Activated CD4-positive, alpha-beta memory T cell treated with anti-CD3 and anti-CD28 coated beads, Interleukin-2, amount 10 ng/mL, durations not matched to agents 7 days and 5 days (primary cell): ENCODE data around the gene MYO5B. TPM values are rescaled to one million over a fixed set of nuclear protein-coding genes. Genes with fewer than 3 reads are reported as not detected.

Experiments
- CTCF ChIA-PET: fragments of 350-600 bp; sonication (Branson Sonifier 250); formaldehyde crosslinking; loops from one replicate; lab custom pipeline; 2021; ENCODE audit warnings: antibody characterized with exemption, inconsistent platforms; lab: Charles Lee
- POLR2A ChIA-PET: fragments of 350-600 bp; sonication (Branson Sonifier 250); formaldehyde crosslinking; loops from one replicate; lab custom pipeline; 2021; ENCODE audit warnings: antibody characterized with exemption; lab: Charles Lee
- DNase-seq: peaks from one replicate; pipeline ENCODE4 v3.0.0-alpha.2; 2020
- H3K27ac Mint-ChIP-seq: one replicate; pipeline ENCODE4 v1.8.0; 2021; ENCODE audit warnings: mild to moderate bottlenecking, mixed read lengths
- H3K27me3 Mint-ChIP-seq: one replicate; pipeline ENCODE4 v1.8.0; 2021; ENCODE audit warnings: mixed read lengths
- H3K36me3 Mint-ChIP-seq: one replicate; pipeline ENCODE4 v1.8.0; 2021; ENCODE audit warnings: low read depth, mixed read lengths
- H3K4me1 Mint-ChIP-seq: one replicate; pipeline ENCODE4 v1.8.0; 2021; ENCODE audit warnings: mixed read lengths
- H3K4me3 Mint-ChIP-seq: one replicate; pipeline ENCODE4 v1.8.0; 2021; ENCODE audit warnings: mild to moderate bottlenecking, mixed read lengths
- H3K9me3 Mint-ChIP-seq: one replicate; pipeline ENCODE4 v1.8.0; 2021; ENCODE audit warnings: mixed read lengths
- total RNA-seq, 2 experiments: library from RNA; stranded (reverse); gene quantifications; one replicate each; pipeline ENCODE4 v1.2.3, GENCODE V29; 2021

The MYO5B gene
- total RNA-seq, 2 experiments from 2014 or later, result not detected

- ChIA-PET CTCF (no interaction called here), POLR2A (no interaction called here)
- no peaks in the 10 kb centered on the region for H3K4me1 Mint-ChIP-seq
- H3K27me3 Mint-ChIP-seq, result peaks cover 42% of the 10 kb centered on the region
- H3K4me3 Mint-ChIP-seq, result no peak overlapping the region
- no peaks in the 10 kb centered on the region for H3K36me3 Mint-ChIP-seq
- DNase-seq, result no peak
- H3K9me3 Mint-ChIP-seq, result no peaks in the 10 kb centered on the region
- no peak overlapping the region for H3K27ac Mint-ChIP-seq
Observed at GRCh38 chr18:50181590-50181989, 13.4 kb downstream of the MYO5B start.

- Mint-ChIP-seq H3K27me3 (peaks cover 54% of the 10 kb centered on the region), H3K9me3 (no peaks in the 10 kb centered on the region), H3K4me3 (no peak overlapping the region), H3K27ac (no peak overlapping the region), H3K36me3 (no peaks in the 10 kb centered on the region), H3K4me1 (no peaks in the 10 kb centered on the region)
- ChIA-PET POLR2A (no interaction called here), CTCF (no interaction called here)
- no peak for DNase-seq
Observed at GRCh38 chr18:50179465-50179864, 15.5 kb downstream of the MYO5B start.

- H3K4me1 Mint-ChIP-seq, result no peaks in the 10 kb centered on the region
- no peak overlapping the region for H3K4me3 Mint-ChIP-seq
- no peaks in the 10 kb centered on the region for H3K9me3 Mint-ChIP-seq
- CTCF ChIA-PET, result interaction anchor here (0.8 kb wide), 1 partner anchor 180 kb away, joined by 4 read pairs; no protein-coding TSS in a partner anchor
- H3K27ac Mint-ChIP-seq, result no peak overlapping the region
- DNase-seq, result no peak
- POLR2A ChIA-PET, result no interaction called here
- no peaks in the 10 kb centered on the region for H3K36me3 Mint-ChIP-seq
- peaks cover 49% of the 10 kb centered on the region for H3K27me3 Mint-ChIP-seq
Observed at GRCh38 chr18:50177294-50177992, 17.5 kb downstream of the MYO5B start.

- H3K4me1 Mint-ChIP-seq, result no peaks in the 10 kb centered on the region
- ChIA-PET CTCF (no interaction called here), POLR2A (no interaction called here)
- no peaks in the 10 kb centered on the region for H3K36me3 Mint-ChIP-seq
- H3K27ac Mint-ChIP-seq, result no peak overlapping the region
- H3K9me3 Mint-ChIP-seq, result no peaks in the 10 kb centered on the region
- DNase-seq, result no peak
- H3K27me3 Mint-ChIP-seq, result peaks cover 31% of the 10 kb centered on the region
- H3K4me3 Mint-ChIP-seq, result no peak overlapping the region
Observed at GRCh38 chr18:50172367-50172766, 22.6 kb downstream of the MYO5B start.

- Mint-ChIP-seq H3K36me3 (no peaks in the 10 kb centered on the region), H3K27me3 (peaks cover 26% of the 10 kb centered on the region), H3K9me3 (no peaks in the 10 kb centered on the region), H3K4me1 (no peaks in the 10 kb centered on the region), H3K4me3 (no peak overlapping the region), H3K27ac (no peak overlapping the region)
- DNase-seq, result no peak
- POLR2A ChIA-PET, result no interaction called here
- CTCF ChIA-PET, result no interaction called here
Observed at GRCh38 chr18:50171406-50171805, 23.5 kb downstream of the MYO5B start.

- Mint-ChIP-seq H3K4me3 (no peak overlapping the region), H3K4me1 (no peaks in the 10 kb centered on the region), H3K27me3 (peaks cover 24% of the 10 kb centered on the region), H3K9me3 (no peaks in the 10 kb centered on the region), H3K27ac (no peak overlapping the region), H3K36me3 (no peaks in the 10 kb centered on the region)
- POLR2A ChIA-PET, result no interaction called here
- CTCF ChIA-PET, result no interaction called here
- no peak for DNase-seq
Observed at GRCh38 chr18:50170004-50170403, 24.9 kb downstream of the MYO5B start.

- Mint-ChIP-seq H3K4me1 (no peaks in the 10 kb centered on the region), H3K27ac (no peak overlapping the region), H3K4me3 (no peak overlapping the region), H3K27me3 (peaks cover 30% of the 10 kb centered on the region), H3K9me3 (no peaks in the 10 kb centered on the region), H3K36me3 (no peaks in the 10 kb centered on the region)
- POLR2A ChIA-PET, result no interaction called here
- no peak for DNase-seq
- CTCF ChIA-PET, result no interaction called here
Observed at GRCh38 chr18:50169149-50169548, 25.8 kb downstream of the MYO5B start.

- Mint-ChIP-seq H3K4me1 (no peaks in the 10 kb centered on the region), H3K27ac (no peak overlapping the region), H3K27me3 (peaks cover 37% of the 10 kb centered on the region), H3K9me3 (no peaks in the 10 kb centered on the region), H3K36me3 (no peaks in the 10 kb centered on the region), H3K4me3 (no peak overlapping the region)
- CTCF ChIA-PET, result no interaction called here
- POLR2A ChIA-PET, result no interaction called here
- DNase-seq, result no peak
Observed at GRCh38 chr18:50167966-50168365, 27.0 kb downstream of the MYO5B start.

- Mint-ChIP-seq H3K36me3 (no peaks in the 10 kb centered on the region), H3K4me3 (no peak overlapping the region), H3K4me1 (no peaks in the 10 kb centered on the region), H3K27ac (no peak overlapping the region), H3K9me3 (no peaks in the 10 kb centered on the region), H3K27me3 (peaks cover 45% of the 10 kb centered on the region)
- ChIA-PET POLR2A (no interaction called here), CTCF (no interaction called here)
- DNase-seq, result no peak
Observed at GRCh38 chr18:50166901-50167300, 28.0 kb downstream of the MYO5B start.

GRCh38 chr18:50163505-50163904, 31.4 kb downstream of the MYO5B start:
- ChIA-PET POLR2A (no interaction called here), CTCF (interaction anchor here (1.1 kb wide), 1 partner anchor 40 kb away, joined by 3 read pairs; no protein-coding TSS in a partner anchor)
- H3K27me3 Mint-ChIP-seq, result peaks cover 48% of the 10 kb centered on the region
- no peaks in the 10 kb centered on the region for H3K4me1 Mint-ChIP-seq
- no peak for DNase-seq
- no peaks in the 10 kb centered on the region for H3K36me3 Mint-ChIP-seq
- no peaks in the 10 kb centered on the region for H3K9me3 Mint-ChIP-seq
- no peak overlapping the region for H3K27ac Mint-ChIP-seq
- no peak overlapping the region for H3K4me3 Mint-ChIP-seq

- H3K4me1 Mint-ChIP-seq, result no peaks in the 10 kb centered on the region
- ChIA-PET POLR2A (no interaction called here), CTCF (interaction anchor here (1.1 kb wide), 1 partner anchor 40 kb away, joined by 3 read pairs; no protein-coding TSS in a partner anchor)
- peaks cover 50% of the 10 kb centered on the region for H3K27me3 Mint-ChIP-seq
- no peak overlapping the region for H3K4me3 Mint-ChIP-seq
- H3K27ac Mint-ChIP-seq, result no peak overlapping the region
- H3K36me3 Mint-ChIP-seq, result no peaks in the 10 kb centered on the region
- no peaks in the 10 kb centered on the region for H3K9me3 Mint-ChIP-seq
- DNase-seq, result no peak
Observed at GRCh38 chr18:50162486-50163304, 32.3 kb downstream of the MYO5B start.

GRCh38 chr18:50161597-50162205, 33.2 kb downstream of the MYO5B start:
- Mint-ChIP-seq H3K27ac (no peak overlapping the region), H3K36me3 (no peaks in the 10 kb centered on the region), H3K9me3 (no peaks in the 10 kb centered on the region), H3K27me3 (peaks cover 48% of the 10 kb centered on the region), H3K4me3 (no peak overlapping the region), H3K4me1 (no peaks in the 10 kb centered on the region)
- POLR2A ChIA-PET, result no interaction called here
- CTCF ChIA-PET, result no interaction called here
- DNase-seq, result no peak

- ChIA-PET CTCF (no interaction called here), POLR2A (no interaction called here)
- H3K27ac Mint-ChIP-seq, result no peak overlapping the region
- H3K9me3 Mint-ChIP-seq, result no peaks in the 10 kb centered on the region
- DNase-seq, result no peak
- no peak overlapping the region for H3K4me3 Mint-ChIP-seq
- no peaks in the 10 kb centered on the region for H3K4me1 Mint-ChIP-seq
- H3K36me3 Mint-ChIP-seq, result no peaks in the 10 kb centered on the region
- peaks cover 38% of the 10 kb centered on the region for H3K27me3 Mint-ChIP-seq
Observed at GRCh38 chr18:50159654-50160046, 35.3 kb downstream of the MYO5B start.
